ENCODE data around the gene VIT.

DNA sequence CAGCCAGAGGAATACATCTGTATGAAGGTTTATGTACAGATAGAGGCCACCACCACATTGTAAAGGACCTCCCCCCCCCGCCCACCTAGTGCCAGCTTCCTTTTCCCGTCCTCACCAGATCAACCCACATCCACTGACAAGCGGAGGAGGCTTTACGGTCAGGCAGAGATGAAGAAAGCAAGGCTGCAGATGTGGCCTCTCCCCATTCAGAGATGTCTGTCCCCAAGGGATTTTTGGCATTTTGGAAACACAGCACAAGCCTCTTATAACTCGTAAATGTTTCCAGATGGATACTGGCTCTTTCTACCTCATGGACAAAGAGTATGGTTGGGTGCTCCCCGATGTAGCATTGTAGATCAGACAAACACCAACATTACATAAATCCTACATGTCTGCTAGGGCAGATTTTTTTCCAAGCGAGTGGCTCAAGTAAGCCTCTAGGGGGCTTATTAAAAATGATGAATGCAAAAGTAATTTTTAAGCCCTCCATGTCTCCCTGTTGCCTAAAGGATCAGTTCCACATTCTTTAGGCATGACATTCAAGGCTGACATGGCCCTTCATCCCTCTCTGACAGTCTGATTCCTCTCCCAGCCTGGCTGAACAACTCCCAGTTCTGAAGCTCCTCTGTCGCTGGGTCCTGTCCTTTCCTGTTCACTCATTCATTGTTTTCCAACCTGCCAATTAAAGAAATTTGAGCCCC, 11.7 kb downstream of the VIT start:
- TF ChIP-seq, protein P1, sequence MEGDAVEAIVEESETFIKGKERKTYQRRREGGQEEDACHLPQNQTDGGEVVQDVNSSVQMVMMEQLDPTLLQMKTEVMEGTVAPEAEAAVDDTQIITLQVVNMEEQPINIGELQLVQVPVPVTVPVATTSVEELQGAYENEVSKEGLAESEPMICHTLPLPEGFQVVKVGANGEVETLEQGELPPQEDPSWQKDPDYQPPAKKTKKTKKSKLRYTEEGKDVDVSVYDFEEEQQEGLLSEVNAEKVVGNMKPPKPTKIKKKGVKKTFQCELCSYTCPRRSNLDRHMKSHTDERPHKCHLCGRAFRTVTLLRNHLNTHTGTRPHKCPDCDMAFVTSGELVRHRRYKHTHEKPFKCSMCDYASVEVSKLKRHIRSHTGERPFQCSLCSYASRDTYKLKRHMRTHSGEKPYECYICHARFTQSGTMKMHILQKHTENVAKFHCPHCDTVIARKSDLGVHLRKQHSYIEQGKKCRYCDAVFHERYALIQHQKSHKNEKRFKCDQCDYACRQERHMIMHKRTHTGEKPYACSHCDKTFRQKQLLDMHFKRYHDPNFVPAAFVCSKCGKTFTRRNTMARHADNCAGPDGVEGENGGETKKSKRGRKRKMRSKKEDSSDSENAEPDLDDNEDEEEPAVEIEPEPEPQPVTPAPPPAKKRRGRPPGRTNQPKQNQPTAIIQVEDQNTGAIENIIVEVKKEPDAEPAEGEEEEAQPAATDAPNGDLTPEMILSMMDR (conservative IDR thresholded peaks at IDR 0.05 in 1 of 2, IDR thresholded peaks at IDR 0.05 in 1 of 2; ENCODE audit: low read depth in 1 of 2, low read length in 2 of 2) = peak in 1 of 2 donors; percentile 2
- TF ChIP-seq EZH2 (IDR thresholded peaks at IDR 0.05; ENCODE audit: low read length, missing control alignments) = no peak
